Liver (tissue), 3 donors: ENCODE measurements around the gene ANGPTL3.

Experiments
- EGR1 ChIP-seq, 2 donors: IDR thresholded peaks; 2 replicates each; pipeline ENCODE4 v1.6.1; 2016 to 2018; ENCODE audit warnings: antibody characterized with exemption in 2 of 2, low read depth in 2 of 2
- FOXA2 ChIP-seq: IDR thresholded peaks from 2 replicates; pipeline ENCODE4 v1.6.1; 2016; ENCODE audit warnings: antibody characterized with exemption
- GABPA ChIP-seq, 2 donors: IDR thresholded peaks in 1 of 2; conservative IDR thresholded peaks in 1 of 2; 2 replicates each; pipeline ENCODE4 v1.6.1; 2016; ENCODE audit warnings: antibody characterized with exemption in 2 of 2, mild to moderate bottlenecking in 1 of 2, moderate library complexity in 1 of 2
- JUND ChIP-seq, 2 donors: IDR thresholded peaks; 2 replicates each; pipeline ENCODE4 v1.6.1; 2016; ENCODE audit warnings: antibody characterized with exemption in 2 of 2
- RAD21 ChIP-seq, 2 donors: IDR thresholded peaks; 2 replicates each; pipeline ENCODE4 v1.6.1; 2016; ENCODE audit warnings: antibody characterized with exemption in 2 of 2, mild to moderate bottlenecking in 2 of 2
- RXRA ChIP-seq, 2 donors: IDR thresholded peaks; 2 replicates each; pipeline ENCODE4 v1.6.1; 2017 to 2018; ENCODE audit warnings: antibody characterized with exemption in 2 of 2, mild to moderate bottlenecking in 1 of 2
- SP1 ChIP-seq: IDR thresholded peaks from 2 replicates; pipeline ENCODE4 v1.6.1; 2018; ENCODE audit warnings: antibody characterized with exemption, mild to moderate bottlenecking
- TAF1 ChIP-seq: conservative IDR thresholded peaks from 2 replicates; pipeline ENCODE4 v1.6.1; 2016; ENCODE audit warnings: antibody characterized with exemption, mild to moderate bottlenecking
- YY1 ChIP-seq: IDR thresholded peaks from 2 replicates; pipeline ENCODE4 v1.6.1; 2016; ENCODE audit warnings: antibody characterized with exemption, mild to moderate bottlenecking
- TF ChIP-seq, protein P1 (sequence below): fragments of 150-350 bp; IDR thresholded peaks from 2 replicates; pipeline ENCODE4 v1.5.1; 2017; ENCODE audit warnings: improper control_type of control experiment, low read depth, low read length; ENCODE audit not compliant: missing input control
- TF ChIP-seq, protein P2 (sequence below): IDR thresholded peaks from 2 replicates; pipeline ENCODE4 v1.6.1; 2016; ENCODE audit warnings: antibody characterized with exemption
- TF ChIP-seq, protein P3 (sequence below): IDR thresholded peaks from 2 replicates; pipeline ENCODE4 v1.6.1; 2016; ENCODE audit warnings: antibody characterized with exemption
- TF ChIP-seq, protein P4 (sequence below): IDR thresholded peaks from 2 replicates; pipeline ENCODE4 v1.6.1; 2016; ENCODE audit warnings: antibody characterized with exemption
- donor health status: healthy.
- donor health status: healthy.

DNA sequence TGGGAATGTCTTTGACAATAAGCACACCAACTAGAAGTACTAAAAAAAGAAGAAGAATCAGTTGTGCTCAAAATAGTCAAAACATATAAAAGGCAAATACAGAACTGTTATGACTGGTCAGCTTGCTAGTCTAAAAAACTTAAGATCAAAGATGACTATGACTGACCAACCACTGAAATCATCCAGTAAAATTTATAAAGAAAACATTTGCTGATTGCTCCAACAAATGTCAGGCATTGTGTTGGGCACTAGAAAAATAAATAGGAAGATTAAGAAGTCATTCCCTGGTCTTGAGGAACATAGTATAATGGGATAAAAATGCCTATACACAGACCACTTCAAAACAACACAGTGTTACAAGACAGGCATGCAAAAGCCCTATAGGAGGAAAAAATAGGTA, 9.3 kb upstream of the ANGPTL3 start:
- TF ChIP-seq YY1: no peak
- TF ChIP-seq JUND (IDR thresholded peaks at IDR 0.05): no peak
- TF ChIP-seq, protein P1, sequence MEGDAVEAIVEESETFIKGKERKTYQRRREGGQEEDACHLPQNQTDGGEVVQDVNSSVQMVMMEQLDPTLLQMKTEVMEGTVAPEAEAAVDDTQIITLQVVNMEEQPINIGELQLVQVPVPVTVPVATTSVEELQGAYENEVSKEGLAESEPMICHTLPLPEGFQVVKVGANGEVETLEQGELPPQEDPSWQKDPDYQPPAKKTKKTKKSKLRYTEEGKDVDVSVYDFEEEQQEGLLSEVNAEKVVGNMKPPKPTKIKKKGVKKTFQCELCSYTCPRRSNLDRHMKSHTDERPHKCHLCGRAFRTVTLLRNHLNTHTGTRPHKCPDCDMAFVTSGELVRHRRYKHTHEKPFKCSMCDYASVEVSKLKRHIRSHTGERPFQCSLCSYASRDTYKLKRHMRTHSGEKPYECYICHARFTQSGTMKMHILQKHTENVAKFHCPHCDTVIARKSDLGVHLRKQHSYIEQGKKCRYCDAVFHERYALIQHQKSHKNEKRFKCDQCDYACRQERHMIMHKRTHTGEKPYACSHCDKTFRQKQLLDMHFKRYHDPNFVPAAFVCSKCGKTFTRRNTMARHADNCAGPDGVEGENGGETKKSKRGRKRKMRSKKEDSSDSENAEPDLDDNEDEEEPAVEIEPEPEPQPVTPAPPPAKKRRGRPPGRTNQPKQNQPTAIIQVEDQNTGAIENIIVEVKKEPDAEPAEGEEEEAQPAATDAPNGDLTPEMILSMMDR: no peak
- TF ChIP-seq, protein P2, sequence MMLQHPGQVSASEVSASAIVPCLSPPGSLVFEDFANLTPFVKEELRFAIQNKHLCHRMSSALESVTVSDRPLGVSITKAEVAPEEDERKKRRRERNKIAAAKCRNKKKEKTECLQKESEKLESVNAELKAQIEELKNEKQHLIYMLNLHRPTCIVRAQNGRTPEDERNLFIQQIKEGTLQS: no peak
- no peak for TF ChIP-seq EGR1 (IDR thresholded peaks at IDR 0.05; ENCODE audit: low read depth in 2 of 2)
- TF ChIP-seq TAF1: no peak
- no peak for TF ChIP-seq SP1
- no peak for TF ChIP-seq FOXA2
- TF ChIP-seq, protein P3, sequence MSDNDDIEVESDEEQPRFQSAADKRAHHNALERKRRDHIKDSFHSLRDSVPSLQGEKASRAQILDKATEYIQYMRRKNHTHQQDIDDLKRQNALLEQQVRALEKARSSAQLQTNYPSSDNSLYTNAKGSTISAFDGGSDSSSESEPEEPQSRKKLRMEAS: no peak
- TF ChIP-seq, protein P4, sequence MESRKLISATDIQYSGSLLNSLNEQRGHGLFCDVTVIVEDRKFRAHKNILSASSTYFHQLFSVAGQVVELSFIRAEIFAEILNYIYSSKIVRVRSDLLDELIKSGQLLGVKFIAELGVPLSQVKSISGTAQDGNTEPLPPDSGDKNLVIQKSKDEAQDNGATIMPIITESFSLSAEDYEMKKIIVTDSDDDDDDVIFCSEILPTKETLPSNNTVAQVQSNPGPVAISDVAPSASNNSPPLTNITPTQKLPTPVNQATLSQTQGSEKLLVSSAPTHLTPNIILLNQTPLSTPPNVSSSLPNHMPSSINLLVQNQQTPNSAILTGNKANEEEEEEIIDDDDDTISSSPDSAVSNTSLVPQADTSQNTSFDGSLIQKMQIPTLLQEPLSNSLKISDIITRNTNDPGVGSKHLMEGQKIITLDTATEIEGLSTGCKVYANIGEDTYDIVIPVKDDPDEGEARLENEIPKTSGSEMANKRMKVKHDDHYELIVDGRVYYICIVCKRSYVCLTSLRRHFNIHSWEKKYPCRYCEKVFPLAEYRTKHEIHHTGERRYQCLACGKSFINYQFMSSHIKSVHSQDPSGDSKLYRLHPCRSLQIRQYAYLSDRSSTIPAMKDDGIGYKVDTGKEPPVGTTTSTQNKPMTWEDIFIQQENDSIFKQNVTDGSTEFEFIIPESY: no peak
- TF ChIP-seq RXRA (IDR thresholded peaks at IDR 0.05): no peak
- no peak for TF ChIP-seq RAD21 (IDR thresholded peaks at IDR 0.05)
- no peak for TF ChIP-seq GABPA (IDR thresholded peaks at IDR 0.05 in 1 of 2, conservative IDR thresholded peaks at IDR 0.05 in 1 of 2)
